Sigmoid colon (tissue), 4 donors: ENCODE data around the gene TNNT1.

Experiments
- EP300 ChIP-seq, 4 donors: sonication (generic); formaldehyde crosslinking; IDR thresholded peaks; one replicate each; pipeline ENCODE4 v1.6.1; 2017; ENCODE audit warnings: antibody characterized with exemption in 4 of 4
- POLR2A ChIP-seq, 2 donors: fragments of 450-650 bp; IDR thresholded peaks; one replicate each; pipeline ENCODE4 v1.6.1; 2016; ENCODE audit warnings: antibody characterized with exemption in 2 of 2, mild to moderate bottlenecking in 2 of 2, moderate library complexity in 2 of 2
- POLR2AphosphoS5 ChIP-seq, 4 donors: sonication (generic); formaldehyde crosslinking; IDR thresholded peaks; one replicate each; pipeline ENCODE4 v1.6.1; 2017; ENCODE audit warnings: antibody characterized with exemption in 4 of 4
- TF ChIP-seq, protein P1 (sequence below), 4 experiments: fragments of 450-650 bp in 3 of 4; fragments of 200-600 bp in 1 of 4; IDR thresholded peaks; one replicate each; pipeline ENCODE4 v1.5.1; 2016 to 2019; ENCODE audit warnings: antibody characterized with exemption in 4 of 4, mild to moderate bottlenecking in 3 of 4, moderate library complexity in 2 of 4

DNA sequence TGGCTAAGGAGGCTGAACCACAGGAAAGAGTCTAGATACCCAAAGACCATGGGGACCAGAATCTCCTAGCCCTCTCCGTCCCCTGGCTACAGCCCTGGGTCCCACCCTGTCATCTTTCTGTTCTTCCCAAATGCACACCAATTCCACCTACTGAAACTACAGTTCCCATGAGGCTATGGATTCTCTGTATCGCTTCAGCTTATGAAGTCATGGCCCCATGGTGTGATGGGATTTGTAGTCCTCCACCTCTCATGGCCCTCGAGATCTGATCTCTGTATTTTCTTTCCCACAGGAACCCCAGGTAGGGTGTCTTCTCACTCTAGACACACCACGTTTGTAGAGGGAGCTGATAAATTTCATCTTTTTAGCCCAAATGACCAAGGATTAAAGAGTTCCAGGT is 48.5 kb upstream of the TNNT1 start:
- TF ChIP-seq, protein P1, sequence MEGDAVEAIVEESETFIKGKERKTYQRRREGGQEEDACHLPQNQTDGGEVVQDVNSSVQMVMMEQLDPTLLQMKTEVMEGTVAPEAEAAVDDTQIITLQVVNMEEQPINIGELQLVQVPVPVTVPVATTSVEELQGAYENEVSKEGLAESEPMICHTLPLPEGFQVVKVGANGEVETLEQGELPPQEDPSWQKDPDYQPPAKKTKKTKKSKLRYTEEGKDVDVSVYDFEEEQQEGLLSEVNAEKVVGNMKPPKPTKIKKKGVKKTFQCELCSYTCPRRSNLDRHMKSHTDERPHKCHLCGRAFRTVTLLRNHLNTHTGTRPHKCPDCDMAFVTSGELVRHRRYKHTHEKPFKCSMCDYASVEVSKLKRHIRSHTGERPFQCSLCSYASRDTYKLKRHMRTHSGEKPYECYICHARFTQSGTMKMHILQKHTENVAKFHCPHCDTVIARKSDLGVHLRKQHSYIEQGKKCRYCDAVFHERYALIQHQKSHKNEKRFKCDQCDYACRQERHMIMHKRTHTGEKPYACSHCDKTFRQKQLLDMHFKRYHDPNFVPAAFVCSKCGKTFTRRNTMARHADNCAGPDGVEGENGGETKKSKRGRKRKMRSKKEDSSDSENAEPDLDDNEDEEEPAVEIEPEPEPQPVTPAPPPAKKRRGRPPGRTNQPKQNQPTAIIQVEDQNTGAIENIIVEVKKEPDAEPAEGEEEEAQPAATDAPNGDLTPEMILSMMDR (IDR thresholded peaks at IDR 0.05): no peak
- no peak for TF ChIP-seq POLR2A (IDR thresholded peaks at IDR 0.05)
- no peak for TF ChIP-seq POLR2AphosphoS5 (IDR thresholded peaks at IDR 0.05)
- TF ChIP-seq EP300 (IDR thresholded peaks at IDR 0.05): no peak
